ENCODE data around the gene DAGLA. TPM values are rescaled to one million over a fixed set of nuclear protein-coding genes. Genes with fewer than 3 reads are reported as not detected.
A peak's percentile ranks its signal among the peaks of the same experiment; 100 is the strongest.

Gene DAGLA
- total RNA-seq, 1 experiment from 2014 or later, result 3.1 TPM

- TF ChIP-seq GABPB1 (CRISPR knock-in tag; IDR thresholded peaks at IDR 0.05) (no peak), ARID4B (CRISPR knock-in tag; IDR thresholded peaks at IDR 0.05; ENCODE audit: borderline replicate concordance) (no peak), ELF4 (CRISPR knock-in tag; IDR thresholded peaks at IDR 0.05; ENCODE audit: low read depth) (no peak), ZNF512 (CRISPR knock-in tag; IDR thresholded peaks at IDR 0.05; ENCODE audit: borderline replicate concordance) (no peak), NFATC4 (CRISPR knock-in tag; IDR thresholded peaks at IDR 0.05) (no peak)
Observed at GRCh38 chr11:61794579-61794978, 114.4 kb downstream of the DAGLA start (continued).

GRCh38 chr11:61795459-61795858 lies 115.3 kb downstream of the DAGLA start:
- peaks cover 21% of the 10 kb centered on the region for H3K4me1 Mint-ChIP-seq
- peak overlapping the region; percentile 70; the same call in 1 of the 2 replicates for H3K27ac Mint-ChIP-seq
- POLR2A ChIA-PET, result no interaction called here
- H3K4me3 Mint-ChIP-seq, result no peak overlapping the region
- H3K36me3 Mint-ChIP-seq, result peaks cover 30% of the 10 kb centered on the region
- TF ChIP-seq SOX15 (CRISPR knock-in tag; IDR thresholded peaks at IDR 0.05), result no peak
- no peak for TF ChIP-seq TCF7 (CRISPR knock-in tag; IDR thresholded peaks at IDR 0.05; ENCODE audit: low read depth)
- no peak for TF ChIP-seq ZSCAN18 (CRISPR knock-in tag; IDR thresholded peaks at IDR 0.05)
- no peak for TF ChIP-seq KAT7 (CRISPR knock-in tag; IDR thresholded peaks at IDR 0.05; ENCODE audit: borderline replicate concordance)
- TF ChIP-seq JUN (CRISPR knock-in tag; IDR thresholded peaks at IDR 0.05), result no peak
- no peak for TF ChIP-seq MYBL2 (CRISPR knock-in tag; IDR thresholded peaks at IDR 0.05)
- no peak for TF ChIP-seq USF1 (CRISPR knock-in tag; IDR thresholded peaks at IDR 0.05)
- no peak for TF ChIP-seq ZNF423 (CRISPR knock-in tag; IDR thresholded peaks at IDR 0.05)
- no peak for TF ChIP-seq ZNF232 (CRISPR knock-in tag; IDR thresholded peaks at IDR 0.05)
- no peak for TF ChIP-seq ZNF219 (CRISPR knock-in tag; IDR thresholded peaks at IDR 0.05; ENCODE audit: borderline replicate concordance)
- no peak for TF ChIP-seq SP1 (CRISPR knock-in tag; conservative IDR thresholded peaks at IDR 0.05)
- no peak for TF ChIP-seq CREM (CRISPR knock-in tag; IDR thresholded peaks at IDR 0.05)
- no peak for TF ChIP-seq NFATC4 (CRISPR knock-in tag; IDR thresholded peaks at IDR 0.05)
- TF ChIP-seq ZNF425 (CRISPR knock-in tag; conservative IDR thresholded peaks at IDR 0.05), result no peak
- TF ChIP-seq NR2C2 (CRISPR knock-in tag; IDR thresholded peaks at IDR 0.05), result no peak
- ATAC-seq (no peak), DNase-seq (ENCODE audit: low spot score) (no peak)
- no peaks in the 10 kb centered on the region for H3K9me3 Mint-ChIP-seq
- CTCF ChIA-PET, result interaction anchor here (3.0 to 4.0 kb wide), 2 partner anchors 34 to 287 kb away, joined by 19 to 28 read pairs; partner anchors contain the start of gene FADS2
- H3K27me3 Mint-ChIP-seq (ENCODE audit: low read depth), result no peaks in the 10 kb centered on the region

All from WTC11 (cell line).